NB4 (cell line): Measurements from ENCODE around the gene IMMP2L.

Source experiments
- MYC ChIP-seq: IDR thresholded peaks from 2 replicates; pipeline ENCODE4 v1.6.1; 2011; ENCODE audit warnings: low read depth, low read length
- POLR2A ChIP-seq: IDR thresholded peaks from 2 replicates; pipeline ENCODE4 v1.6.1; 2011; ENCODE audit warnings: mild to moderate bottlenecking; ENCODE audit not compliant: insufficient read length; ENCODE audit errors: extremely low read depth
- TF ChIP-seq, protein P1 (sequence below): IDR thresholded peaks from one replicate; pipeline ENCODE4 v1.5.1; 2012; ENCODE audit warnings: low read depth, low read length
- TF ChIP-seq, protein P2 (sequence below): IDR thresholded peaks from 2 replicates; pipeline ENCODE4 v1.6.1; 2011; ENCODE audit warnings: low read depth, low read length

DNA sequence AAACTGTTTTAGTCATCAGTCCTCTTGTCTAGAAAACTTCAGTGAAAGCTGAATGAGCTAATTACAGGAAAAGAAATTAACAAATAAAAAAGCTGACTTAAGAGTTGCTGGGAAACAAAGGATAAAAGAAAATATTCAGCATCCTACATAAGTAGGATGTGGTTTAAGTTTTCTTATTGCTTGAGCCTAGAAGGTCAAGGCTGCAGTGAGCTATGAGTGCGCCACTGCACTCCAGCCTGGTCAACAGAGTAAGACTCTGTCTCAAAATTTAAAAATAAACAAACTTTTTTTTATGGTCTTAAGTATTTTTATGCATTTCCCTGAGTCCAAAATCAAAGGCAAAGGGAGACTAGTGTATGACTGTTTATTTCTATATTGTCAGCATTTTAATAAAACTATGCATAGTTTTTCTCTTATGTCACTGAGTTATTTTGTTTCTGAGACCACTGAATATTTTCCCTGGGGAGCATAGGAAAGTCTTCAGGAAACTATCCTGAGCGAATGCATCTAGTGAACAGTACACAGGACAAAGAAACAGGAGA lies 511.3 kb downstream of the IMMP2L start:
- TF ChIP-seq POLR2A (no peak), MYC (no peak)
- TF ChIP-seq, protein P1, sequence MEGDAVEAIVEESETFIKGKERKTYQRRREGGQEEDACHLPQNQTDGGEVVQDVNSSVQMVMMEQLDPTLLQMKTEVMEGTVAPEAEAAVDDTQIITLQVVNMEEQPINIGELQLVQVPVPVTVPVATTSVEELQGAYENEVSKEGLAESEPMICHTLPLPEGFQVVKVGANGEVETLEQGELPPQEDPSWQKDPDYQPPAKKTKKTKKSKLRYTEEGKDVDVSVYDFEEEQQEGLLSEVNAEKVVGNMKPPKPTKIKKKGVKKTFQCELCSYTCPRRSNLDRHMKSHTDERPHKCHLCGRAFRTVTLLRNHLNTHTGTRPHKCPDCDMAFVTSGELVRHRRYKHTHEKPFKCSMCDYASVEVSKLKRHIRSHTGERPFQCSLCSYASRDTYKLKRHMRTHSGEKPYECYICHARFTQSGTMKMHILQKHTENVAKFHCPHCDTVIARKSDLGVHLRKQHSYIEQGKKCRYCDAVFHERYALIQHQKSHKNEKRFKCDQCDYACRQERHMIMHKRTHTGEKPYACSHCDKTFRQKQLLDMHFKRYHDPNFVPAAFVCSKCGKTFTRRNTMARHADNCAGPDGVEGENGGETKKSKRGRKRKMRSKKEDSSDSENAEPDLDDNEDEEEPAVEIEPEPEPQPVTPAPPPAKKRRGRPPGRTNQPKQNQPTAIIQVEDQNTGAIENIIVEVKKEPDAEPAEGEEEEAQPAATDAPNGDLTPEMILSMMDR: no peak
- TF ChIP-seq, protein P2, sequence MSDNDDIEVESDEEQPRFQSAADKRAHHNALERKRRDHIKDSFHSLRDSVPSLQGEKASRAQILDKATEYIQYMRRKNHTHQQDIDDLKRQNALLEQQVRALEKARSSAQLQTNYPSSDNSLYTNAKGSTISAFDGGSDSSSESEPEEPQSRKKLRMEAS: no peak
